A549 (cell line): ENCODE results near the gene IPO4. TPM values are rescaled to one million over a fixed set of nuclear protein-coding genes. Genes with fewer than 3 reads are reported as not detected.

Experiments
- ATAC-seq, 2 experiments: fragments of 200-7000 bp in 1 of 2; fragments of >200 bp in 1 of 2; cut with Nextera tagmentation in 1 of 2; cut with Tn5 transposase in 1 of 2; 3 replicates each; pipeline versions ENCODE4 v1.8.0 to v1.9.1; 2018 to 2020; ENCODE audit warnings: mild to moderate bottlenecking in 1 of 2, moderate library complexity in 1 of 2
- CTCF ChIA-PET: fragments of 300-600 bp; sonication (Branson Sonifier 250); formaldehyde crosslinking; extraction: SDS; loops from one replicate; lab custom pipeline; 2021; ENCODE audit warnings: antibody characterized with exemption, inconsistent platforms; lab: Yijun Ruan, JAX
- POLR2A ChIA-PET: fragments of 350-600 bp; formaldehyde crosslinking; extraction: SDS; loops from one replicate; lab custom pipeline; 2021; ENCODE audit warnings: antibody characterized with exemption, inconsistent platforms; lab: Yijun Ruan, JAX
- DNase-seq, 2 experiments: peaks; one replicate each; pipeline versions ENCODE4 v3.0.0 to v3.0.0-alpha.2; 2011 to 2016; ENCODE audit warnings: low read depth in 1 of 2, low spot score in 1 of 2
- FAIRE-seq: peaks from 2 replicates; lab custom pipeline; 2011; peaks lifted over from hg19 to GRCh38; lab: Jason Lieb, UNC
- H3K27ac ChIP-seq, 2 experiments: fragments of >200 bp; sonication (Bioruptor Twin); formaldehyde crosslinking; 3 replicates each; pipeline ENCODE4 v1.5.1; 2016 to 2017
- H3K4me1 ChIP-seq: fragments of >200 bp; sonication (Bioruptor Twin); formaldehyde crosslinking; 3 replicates; pipeline ENCODE4 v1.6.1; 2016
- H3K4me2 ChIP-seq: fragments of >200 bp; sonication (Bioruptor Twin); formaldehyde crosslinking; 3 replicates; pipeline ENCODE4 v1.6.1; 2016
- H3K4me3 ChIP-seq: fragments of >200 bp; sonication (Bioruptor Twin); formaldehyde crosslinking; 3 replicates; pipeline ENCODE4 v1.5.1; 2016
- H3K9me3 ChIP-seq: fragments of >200 bp; sonication (Bioruptor Twin); formaldehyde crosslinking; 3 replicates; pipeline ENCODE4 v1.6.1; 2016
- ATOH8 ChIP-seq: fragments of 250-450 bp; sonication (Bioruptor Pico); IDR thresholded peaks from 2 replicates; pipeline ENCODE4 v1.5.0; 2020; ENCODE audit warnings: low read depth, mild to moderate bottlenecking, moderate library complexity
- CBX2 ChIP-seq: fragments of 200-600 bp; sonication (generic); IDR thresholded peaks from 2 replicates; pipeline ENCODE4 v1.6.1; 2016; ENCODE audit warnings: low read depth, mild to moderate bottlenecking, borderline replicate concordance
- CHD2 ChIP-seq: fragments of 150-350 bp; IDR thresholded peaks from 2 replicates; pipeline ENCODE4 v1.6.1; 2014; ENCODE audit warnings: low read length; ENCODE audit not compliant: partially characterized antibody
- CHD4 ChIP-seq: fragments of 200-600 bp; sonication (generic); IDR thresholded peaks from 2 replicates; pipeline ENCODE4 v1.6.1; 2016; ENCODE audit warnings: antibody characterized with exemption, mild to moderate bottlenecking, borderline replicate concordance
- EHMT2 ChIP-seq: fragments of 200-600 bp; sonication (generic); IDR thresholded peaks from 2 replicates; pipeline ENCODE4 v1.6.1; 2016; ENCODE audit warnings: antibody characterized with exemption, low read depth, mild to moderate bottlenecking, moderate library complexity
- ELK1 ChIP-seq: fragments of 150-350 bp; IDR thresholded peaks from 2 replicates; pipeline ENCODE4 v1.6.1; 2014; ENCODE audit warnings: low read depth, mild to moderate bottlenecking, low read length
- KDM1A ChIP-seq: fragments of 200-600 bp; sonication (generic); IDR thresholded peaks from 2 replicates; pipeline ENCODE4 v1.6.1; 2016; ENCODE audit warnings: low read depth, mild to moderate bottlenecking
- NFE2L2 ChIP-seq: fragments of 150-350 bp; conservative IDR thresholded peaks from 2 replicates; pipeline ENCODE4 v1.6.1; 2014; ENCODE audit warnings: low read length
- NR3C1 ChIP-seq: fragments of >200 bp; sonication (Bioruptor Twin); formaldehyde crosslinking; IDR thresholded peaks from 3 replicates; pipeline ENCODE4 v1.6.1; 2017
- PBX3 ChIP-seq: IDR thresholded peaks from 2 replicates; pipeline ENCODE4 v1.6.1; 2012
- PHF8 ChIP-seq: fragments of 200-600 bp; sonication (generic); IDR thresholded peaks from 2 replicates; pipeline ENCODE4 v1.6.1; 2016; ENCODE audit warnings: low read depth, mild to moderate bottlenecking, antibody characterized with exemption, moderate library complexity, borderline replicate concordance
- POLR2A ChIP-seq: IDR thresholded peaks from 2 replicates; pipeline ENCODE4 v1.6.1; 2012; ENCODE audit warnings: mild to moderate bottlenecking, low read length
- ZNF302 ChIP-seq: fragments of 250-450 bp; sonication (Bioruptor Pico); IDR thresholded peaks from 2 replicates; pipeline ENCODE4 v1.9.0; 2021; ENCODE audit warnings: inconsistent platforms, mild to moderate bottlenecking, moderate library complexity
- WGBS: methylation state at CpG from one replicate; pipeline ENCODE4 v1.1.6; 2017; ENCODE audit errors: missing lambda C conversion rate; 5-methylcytosine and 5-hydroxymethylcytosine counted together
- polyA plus RNA-seq, 4 experiments: library from polyadenylated mRNA; depleted of rRNA in 3 of 4; stranded (reverse); fragments of >200 nt; fragmentation: RNase III in 1 of 4; extraction: RNeasy Plus Mini Kit Qiagen cat#74134 plus additional on column Dnase treatment in 1 of 4; gene quantifications; 2 replicates in 3 of 4; 3 replicates in 1 of 4; pipeline ENCODE4 v1.2.3, GENCODE V29; 2011 to 2017
- small RNA-seq, 6 experiments: library from RNA; depleted of rRNA; stranded (forward); fragments of <200 nt; gene quantifications; one replicate each; pipeline ENCODE3, GENCODE V24; 2012

IPO4 gene
- polyA plus RNA-seq, 2 of the 4 experiments (the other 2 are of a cell fraction): 37.1 to 91.7 TPM

GRCh38 chr14:24130717-24131548 is 57.7 kb downstream of the IPO4 start:
- Histone ChIP-seq H3K27ac (no peak overlapping the region), H3K9me3 (no peaks in the 10 kb centered on the region), H3K4me1 (peaks cover 5% of the 10 kb centered on the region; the same call in 1 of the 3 replicates), H3K4me3 (no peak overlapping the region), H3K4me2 (no peak overlapping the region)
- ATAC-seq (no peak), FAIRE-seq (no peak), DNase-seq (no peak)
- CTCF ChIA-PET: interaction anchor here (0.7 to 2.4 kb wide), 4 partner anchors 10 to 30 kb away, joined by 4 to 8 read pairs (median 4); partner anchors contain the start of genes IRF9 and NRL
- WGBS: 50% methylated on average over 5 of the region's 7 CpGs
- TF ChIP-seq NFE2L2 (no peak), CHD4 (no peak), ZNF302 (CRISPR knock-in tag) (no peak)
- POLR2A ChIA-PET: no interaction called here

GRCh38 chr14:24130380-24130716 is 58.3 kb downstream of the IPO4 start, which contains the start of gene FITM1:
TSS of gene FITM1 (plus strand) at chr14:24130659. CDS start at chr14:24131564, 905 bp downstream.
- 89% methylated on average over 5 of the region's 5 CpGs for WGBS
- CTCF ChIA-PET: interaction anchor here (0.6 to 1.3 kb wide), 3 partner anchors 11 to 202 kb away, joined by 3 to 4 read pairs (median 3); partner anchors contain the start of genes EMC9 and IRF9
- Histone ChIP-seq H3K9me3 (no peaks in the 10 kb centered on the region), H3K27ac (no peak within 1 kb of the TSS), H3K4me3 (no peak within 1 kb of the TSS), H3K4me2 (no peak within 1 kb of the TSS), H3K4me1 (peaks cover 4% of the 10 kb centered on the region; the same call in 1 of the 3 replicates)
- FAIRE-seq: no peak
- no peak for DNase-seq
- no peak for TF ChIP-seq KDM1A
- TF ChIP-seq POLR2A: no peak
- no peak for TF ChIP-seq NFE2L2
- no peak for TF ChIP-seq PBX3
- no peak for TF ChIP-seq EHMT2
- no peak for TF ChIP-seq CHD2
- no peak for TF ChIP-seq CBX2
- TF ChIP-seq ELK1: no peak
- TF ChIP-seq NR3C1: no peak
- no peak for TF ChIP-seq ATOH8
- TF ChIP-seq PHF8: no peak
- POLR2A ChIA-PET: no interaction called here
- ATAC-seq: no peak

Small RNA genes within 50 kb of the gene (small RNA-seq; reads per million reads assigned to genes)
- gene AL136295.4 (0 to 0.08 (median 0) reads per million in 6 experiments), gene CHMP4A (0 to 0.77 (median 0) reads per million in 6 experiments), gene IPO4 (0 to 5.4 (median 0.60) reads per million in 6 experiments), gene IRF9 (0 to 0.08 (median 0) reads per million in 6 experiments), gene MDP1 (0 to 7.3 (median 0) reads per million in 6 experiments), gene RNA5SP383 (0 to 2.4 (median 1.2) reads per million in 6 experiments)

Other genes with a start within 250 kb of the IPO4 start
Only the 30 nearest of the 34 such genes appear.
- gene DHRS4L2, start 199.9 kb downstream of the IPO4 start, polyA plus RNA-seq (2011; rRNA removed): 18.8 and 23.4 TPM in 2 replicates
- 25.6 to 28.1 TPM (median 27.0 TPM) in 3 replicates for gene DHRS4L2, start 199.9 kb downstream of the IPO4 start, polyA plus RNA-seq (2017; fragmentation: RNase III; extraction: RNeasy Plus Mini Kit Qiagen cat#74134 plus additional on column Dnase treatment)
- gene CARMIL3, start 136.8 kb downstream of the IPO4 start, polyA plus RNA-seq (2011; rRNA removed): 0.45 and 0.79 TPM in 2 replicates
- 0.60 to 0.98 TPM (median 0.94 TPM) in 3 replicates for gene CARMIL3, start 136.8 kb downstream of the IPO4 start, polyA plus RNA-seq (2017; fragmentation: RNase III; extraction: RNeasy Plus Mini Kit Qiagen cat#74134 plus additional on column Dnase treatment)
- not detected in 2 replicates for gene CPNE6, start 117.3 kb downstream of the IPO4 start, polyA plus RNA-seq (2011; rRNA removed)
- gene CPNE6, start 117.3 kb downstream of the IPO4 start, polyA plus RNA-seq (2017; fragmentation: RNase III; extraction: RNeasy Plus Mini Kit Qiagen cat#74134 plus additional on column Dnase treatment): not detected in 3 replicates
- gene PCK2, start 94.5 kb downstream of the IPO4 start, polyA plus RNA-seq (2011; rRNA removed): 52.1 and 60.2 TPM in 2 replicates
- 16.9 to 20.7 TPM (median 18.8 TPM) in 3 replicates for gene PCK2, start 94.5 kb downstream of the IPO4 start, polyA plus RNA-seq (2017; fragmentation: RNase III; extraction: RNeasy Plus Mini Kit Qiagen cat#74134 plus additional on column Dnase treatment)
- gene DCAF11, start 74.0 kb downstream of the IPO4 start, polyA plus RNA-seq (2011; rRNA removed): 27.9 and 30.2 TPM in 2 replicates
- gene DCAF11, start 74.0 kb downstream of the IPO4 start, polyA plus RNA-seq (2017; fragmentation: RNase III; extraction: RNeasy Plus Mini Kit Qiagen cat#74134 plus additional on column Dnase treatment): 22.2 to 31.4 TPM (median 30.7 TPM) in 3 replicates
- gene NRL, start 73.9 kb downstream of the IPO4 start, polyA plus RNA-seq (2011; rRNA removed): 0.86 and 0.97 TPM in 2 replicates
- gene NRL, start 73.9 kb downstream of the IPO4 start, polyA plus RNA-seq (2017; fragmentation: RNase III; extraction: RNeasy Plus Mini Kit Qiagen cat#74134 plus additional on column Dnase treatment): 0.84 to 0.93 TPM (median 0.88 TPM) in 3 replicates
- gene FITM1, start 58.2 kb downstream of the IPO4 start, polyA plus RNA-seq (2011; rRNA removed): 0.06 TPM in 1 of 2 replicates, not detected in the other
- 0.36 TPM in 1 of 3 replicates, not detected in the others for gene FITM1, start 58.2 kb downstream of the IPO4 start, polyA plus RNA-seq (2017; fragmentation: RNase III; extraction: RNeasy Plus Mini Kit Qiagen cat#74134 plus additional on column Dnase treatment)
- 77.3 and 83.6 TPM in 2 replicates for gene PSME1, start 52.6 kb downstream of the IPO4 start, polyA plus RNA-seq (2011; rRNA removed)
- 124 to 139 TPM (median 134 TPM) in 3 replicates for gene PSME1, start 52.6 kb downstream of the IPO4 start, polyA plus RNA-seq (2017; fragmentation: RNase III; extraction: RNeasy Plus Mini Kit Qiagen cat#74134 plus additional on column Dnase treatment)
- 20.7 and 21.5 TPM in 2 replicates for gene EMC9, start 47.2 kb downstream of the IPO4 start, polyA plus RNA-seq (2011; rRNA removed)
- 46.5 to 51.7 TPM (median 48.5 TPM) in 3 replicates for gene EMC9, start 47.2 kb downstream of the IPO4 start, polyA plus RNA-seq (2017; fragmentation: RNase III; extraction: RNeasy Plus Mini Kit Qiagen cat#74134 plus additional on column Dnase treatment)
- 137 and 168 TPM in 2 replicates for gene PSME2, start 42.2 kb downstream of the IPO4 start, polyA plus RNA-seq (2011; rRNA removed)
- gene PSME2, start 42.2 kb downstream of the IPO4 start, polyA plus RNA-seq (2017; fragmentation: RNase III; extraction: RNeasy Plus Mini Kit Qiagen cat#74134 plus additional on column Dnase treatment): 144 to 193 TPM (median 161 TPM) in 3 replicates
- gene RNF31, start 41.3 kb downstream of the IPO4 start, polyA plus RNA-seq (2011; rRNA removed): 5.7 and 19.1 TPM in 2 replicates
- 20.2 to 25.3 TPM (median 20.8 TPM) in 3 replicates for gene RNF31, start 41.3 kb downstream of the IPO4 start, polyA plus RNA-seq (2017; fragmentation: RNase III; extraction: RNeasy Plus Mini Kit Qiagen cat#74134 plus additional on column Dnase treatment)
- 23.1 and 30.2 TPM in 2 replicates for gene IRF9, start 27.6 kb downstream of the IPO4 start, polyA plus RNA-seq (2011; rRNA removed)
- gene IRF9, start 27.6 kb downstream of the IPO4 start, polyA plus RNA-seq (2017; fragmentation: RNase III; extraction: RNeasy Plus Mini Kit Qiagen cat#74134 plus additional on column Dnase treatment): 14.4 to 24.2 TPM (median 19.0 TPM) in 3 replicates
- 1.9 and 2.8 TPM in 2 replicates for gene REC8, start 16.7 kb downstream of the IPO4 start, polyA plus RNA-seq (2011; rRNA removed)
- 4.2 to 5.1 TPM (median 4.4 TPM) in 3 replicates for gene REC8, start 16.7 kb downstream of the IPO4 start, polyA plus RNA-seq (2017; fragmentation: RNase III; extraction: RNeasy Plus Mini Kit Qiagen cat#74134 plus additional on column Dnase treatment)
- 48.0 and 74.9 TPM in 2 replicates for gene TM9SF1, start 6.6 kb upstream of the IPO4 start, polyA plus RNA-seq (2011; rRNA removed)
- gene TM9SF1, start 6.6 kb upstream of the IPO4 start, polyA plus RNA-seq (2017; fragmentation: RNase III; extraction: RNeasy Plus Mini Kit Qiagen cat#74134 plus additional on column Dnase treatment): 51.5 to 62.2 TPM (median 60.1 TPM) in 3 replicates
- gene TSSK4, start 16.9 kb upstream of the IPO4 start, polyA plus RNA-seq (2011; rRNA removed): 0.09 TPM in 1 of 2 replicates, not detected in the other
- gene TSSK4, start 16.9 kb upstream of the IPO4 start, polyA plus RNA-seq (2017; fragmentation: RNase III; extraction: RNeasy Plus Mini Kit Qiagen cat#74134 plus additional on column Dnase treatment): 0.13 TPM in 1 of 3 replicates, not detected in the others
- gene CHMP4A, start 24.7 kb upstream of the IPO4 start, polyA plus RNA-seq (2011; rRNA removed): 74.9 and 102 TPM in 2 replicates
- gene CHMP4A, start 24.7 kb upstream of the IPO4 start, polyA plus RNA-seq (2017; fragmentation: RNase III; extraction: RNeasy Plus Mini Kit Qiagen cat#74134 plus additional on column Dnase treatment): 112 to 124 TPM (median 117 TPM) in 3 replicates
- 31.8 and 38.6 TPM in 2 replicates for gene MDP1, start 27.2 kb upstream of the IPO4 start, polyA plus RNA-seq (2011; rRNA removed)
- 21.0 to 21.6 TPM (median 21.4 TPM) in 3 replicates for gene MDP1, start 27.2 kb upstream of the IPO4 start, polyA plus RNA-seq (2017; fragmentation: RNase III; extraction: RNeasy Plus Mini Kit Qiagen cat#74134 plus additional on column Dnase treatment)
- gene NEDD8, start 43.6 kb upstream of the IPO4 start, polyA plus RNA-seq (2011; rRNA removed): 381 and 433 TPM in 2 replicates
- gene NEDD8, start 43.6 kb upstream of the IPO4 start, polyA plus RNA-seq (2017; fragmentation: RNase III; extraction: RNeasy Plus Mini Kit Qiagen cat#74134 plus additional on column Dnase treatment): 561 to 594 TPM (median 589 TPM) in 3 replicates
- 91.7 and 108 TPM in 2 replicates for gene GMPR2, start 44.1 kb upstream of the IPO4 start, polyA plus RNA-seq (2011; rRNA removed)
- gene GMPR2, start 44.1 kb upstream of the IPO4 start, polyA plus RNA-seq (2017; fragmentation: RNase III; extraction: RNeasy Plus Mini Kit Qiagen cat#74134 plus additional on column Dnase treatment): 64.8 to 71.2 TPM (median 70.0 TPM) in 3 replicates
- gene TINF2, start 53.8 kb upstream of the IPO4 start, polyA plus RNA-seq (2011; rRNA removed): 51.3 and 73.0 TPM in 2 replicates
- 33.1 to 44.5 TPM (median 38.5 TPM) in 3 replicates for gene TINF2, start 53.8 kb upstream of the IPO4 start, polyA plus RNA-seq (2017; fragmentation: RNase III; extraction: RNeasy Plus Mini Kit Qiagen cat#74134 plus additional on column Dnase treatment)
- gene TGM1, start 74.4 kb upstream of the IPO4 start, polyA plus RNA-seq (2011; rRNA removed): 0.61 and 1.7 TPM in 2 replicates
- gene TGM1, start 74.4 kb upstream of the IPO4 start, polyA plus RNA-seq (2017; fragmentation: RNase III; extraction: RNeasy Plus Mini Kit Qiagen cat#74134 plus additional on column Dnase treatment): 1.3 to 1.8 TPM (median 1.4 TPM) in 3 replicates
- 18.6 and 22.4 TPM in 2 replicates for gene RABGGTA, start 82.8 kb upstream of the IPO4 start, polyA plus RNA-seq (2011; rRNA removed)
- 17.2 to 23.1 TPM (median 21.9 TPM) in 3 replicates for gene RABGGTA, start 82.8 kb upstream of the IPO4 start, polyA plus RNA-seq (2017; fragmentation: RNase III; extraction: RNeasy Plus Mini Kit Qiagen cat#74134 plus additional on column Dnase treatment)
- gene DHRS1, start 111.0 kb upstream of the IPO4 start, polyA plus RNA-seq (2011; rRNA removed): 17.4 and 17.9 TPM in 2 replicates
- gene DHRS1, start 111.0 kb upstream of the IPO4 start, polyA plus RNA-seq (2017; fragmentation: RNase III; extraction: RNeasy Plus Mini Kit Qiagen cat#74134 plus additional on column Dnase treatment): 13.8 to 15.2 TPM (median 15.1 TPM) in 3 replicates
- 16.5 and 23.6 TPM in 2 replicates for gene NOP9, start 111.0 kb upstream of the IPO4 start, polyA plus RNA-seq (2011; rRNA removed)
- 23.0 to 24.5 TPM (median 24.2 TPM) in 3 replicates for gene NOP9, start 111.0 kb upstream of the IPO4 start, polyA plus RNA-seq (2017; fragmentation: RNase III; extraction: RNeasy Plus Mini Kit Qiagen cat#74134 plus additional on column Dnase treatment)
- gene CIDEB, start 119.2 kb upstream of the IPO4 start, polyA plus RNA-seq (2011; rRNA removed): 0.31 and 0.32 TPM in 2 replicates
- 0.33 to 0.99 TPM (median 0.79 TPM) in 3 replicates for gene CIDEB, start 119.2 kb upstream of the IPO4 start, polyA plus RNA-seq (2017; fragmentation: RNase III; extraction: RNeasy Plus Mini Kit Qiagen cat#74134 plus additional on column Dnase treatment)
- gene LTB4R2, start 121.3 kb upstream of the IPO4 start, polyA plus RNA-seq (2011; rRNA removed): 5.8 and 7.6 TPM in 2 replicates
- 8.4 to 9.9 TPM (median 8.6 TPM) in 3 replicates for gene LTB4R2, start 121.3 kb upstream of the IPO4 start, polyA plus RNA-seq (2017; fragmentation: RNase III; extraction: RNeasy Plus Mini Kit Qiagen cat#74134 plus additional on column Dnase treatment)
- 10.2 and 13.2 TPM in 2 replicates for gene LTB4R, start 122.7 kb upstream of the IPO4 start, polyA plus RNA-seq (2011; rRNA removed)
- 8.3 to 9.4 TPM (median 8.3 TPM) in 3 replicates for gene LTB4R, start 122.7 kb upstream of the IPO4 start, polyA plus RNA-seq (2017; fragmentation: RNase III; extraction: RNeasy Plus Mini Kit Qiagen cat#74134 plus additional on column Dnase treatment)
- not detected in 2 replicates for gene ADCY4, start 146.3 kb upstream of the IPO4 start, polyA plus RNA-seq (2011; rRNA removed)
- not detected in 3 replicates for gene ADCY4, start 146.3 kb upstream of the IPO4 start, polyA plus RNA-seq (2017; fragmentation: RNase III; extraction: RNeasy Plus Mini Kit Qiagen cat#74134 plus additional on column Dnase treatment)
- not detected in 2 replicates for gene RIPK3, start 151.2 kb upstream of the IPO4 start, polyA plus RNA-seq (2011; rRNA removed)
- not detected in 3 replicates for gene RIPK3, start 151.2 kb upstream of the IPO4 start, polyA plus RNA-seq (2017; fragmentation: RNase III; extraction: RNeasy Plus Mini Kit Qiagen cat#74134 plus additional on column Dnase treatment)
- 0.32 and 0.62 TPM in 2 replicates for gene NFATC4, start 179.4 kb upstream of the IPO4 start, polyA plus RNA-seq (2011; rRNA removed)
- 0.04 to 0.25 TPM (median 0.10 TPM) in 3 replicates for gene NFATC4, start 179.4 kb upstream of the IPO4 start, polyA plus RNA-seq (2017; fragmentation: RNase III; extraction: RNeasy Plus Mini Kit Qiagen cat#74134 plus additional on column Dnase treatment)